Measurements from ENCODE around the gene ARHGAP33. TPM values are rescaled to one million over a fixed set of nuclear protein-coding genes. Genes with fewer than 3 reads are reported as not detected.

Gene ARHGAP33
- total RNA-seq, 5 donors from 2014 or later (not counting 1 experiment from before 2014, with no cell fraction given), result 19.7 to 38.5 (median 22.8) TPM

- peak overlapping the region; percentile 87 to 97 (median 92) for H3K4me3 Mint-ChIP-seq
- H3K4me1 ChIP-seq (ENCODE audit: control insufficient read depth in 1 of 2, extremely low read depth in 1 of 2, insufficient read depth in 2 of 2, low read length in 2 of 2), result peaks cover 14 to 71% of the 10 kb centered on the region in 2 experiments
- H3K36me3 ChIP-seq (ENCODE audit: control insufficient read depth in 2 of 2, extremely low read depth in 1 of 2, insufficient read depth in 1 of 2, low read length in 1 of 2), result peaks cover 10 to 37% of the 10 kb centered on the region in 2 donors
- no peaks in the 10 kb centered on the region for H3K9me3 ChIP-seq
- H3K27ac Mint-ChIP-seq, result peak overlapping the region in 1 of 2 donors; percentile 93
- no peaks in the 10 kb centered on the region for H3K9me3 Mint-ChIP-seq
- peaks cover 50 to 64% (median 60%) of the 10 kb centered on the region in 3 donors for H3K4me1 Mint-ChIP-seq
- DNase-seq (no peak), ATAC-seq (replicated peaks in 1 of 4) (peak; percentile 3 to 10 (median 6))
- H3K27ac ChIP-seq (ENCODE audit: low read length), result peak overlapping the region; percentile 6
- no peaks in the 10 kb centered on the region for H3K27me3 Mint-ChIP-seq
- H3K36me3 Mint-ChIP-seq, result peaks cover 15% of the 10 kb centered on the region
- no peaks in the 10 kb centered on the region for H3K27me3 ChIP-seq (replicated peaks in 1 of 2; ENCODE audit: control insufficient read depth in 2 of 2, extremely low read depth in 1 of 2, insufficient read depth in 2 of 2, low read length in 1 of 2)
- 0% methylated on average over 11 of the region's 16 CpGs for WGBS (ENCODE audit: insufficient coverage)
- CTCF ChIA-PET, result no interaction called here
- peak overlapping the region; percentile 68 to 82 for H3K4me3 ChIP-seq (ENCODE audit: control insufficient read depth in 1 of 2, extremely low read depth in 1 of 2, low read length in 1 of 2)
- POLR2A ChIA-PET, result no interaction called here
Observed at GRCh38 chr19:35740108-35740422, 35.3 kb upstream of the ARHGAP33 start.

GRCh38 chr19:35740423-35741202 lies 34.8 kb upstream of the ARHGAP33 start:
- Histone ChIP-seq H3K9me3 (no peaks in the 10 kb centered on the region), H3K4me3 (ENCODE audit: control insufficient read depth in 1 of 2, extremely low read depth in 1 of 2, low read length in 1 of 2) (peak overlapping the region; percentile 68 to 82), H3K36me3 (ENCODE audit: control insufficient read depth in 2 of 2, extremely low read depth in 1 of 2, insufficient read depth in 1 of 2, low read length in 1 of 2) (peaks cover 6 to 31% of the 10 kb centered on the region in 2 donors), H3K27ac (ENCODE audit: low read length) (peak overlapping the region; percentile 87), H3K4me1 (ENCODE audit: control insufficient read depth in 1 of 2, extremely low read depth in 1 of 2, insufficient read depth in 2 of 2, low read length in 2 of 2) (peaks cover 14 to 72% of the 10 kb centered on the region in 2 experiments), H3K27me3 (replicated peaks in 1 of 2; ENCODE audit: control insufficient read depth in 2 of 2, extremely low read depth in 1 of 2, insufficient read depth in 2 of 2, low read length in 1 of 2) (no peaks in the 10 kb centered on the region)
- WGBS (ENCODE audit: insufficient coverage), result under 1% methylated on average over 61 of the region's 63 CpGs
- ChIA-PET CTCF (interaction anchor here in 1 of 2 donors (0.6 to 1.0 kb wide), 3 partner anchors 9 to 262 kb away, joined by 3 to 4 read pairs (median 3); no protein-coding TSS in a partner anchor), POLR2A (interaction anchor here in 1 of 2 donors (0.8 kb wide), 1 partner anchor 10 kb away, joined by 3 read pairs; no protein-coding TSS in a partner anchor)
- peaks cover 15% of the 10 kb centered on the region for H3K36me3 Mint-ChIP-seq
- peak overlapping the region; percentile 93 to 94 for H3K27ac Mint-ChIP-seq
- no peaks in the 10 kb centered on the region for H3K27me3 Mint-ChIP-seq
- H3K4me1 Mint-ChIP-seq, result peaks cover 52 to 66% (median 64%) of the 10 kb centered on the region in 3 donors
- ATAC-seq (replicated peaks in 1 of 4) (peak; percentile 66 to 71 (median 66)), DNase-seq (peak; percentile 85 to 98 (median 94))
- peak overlapping the region; percentile 87 to 97 (median 92) for H3K4me3 Mint-ChIP-seq
- H3K9me3 Mint-ChIP-seq, result no peaks in the 10 kb centered on the region

GRCh38 chr19:35741203-35741515 lies 34.2 kb upstream of the ARHGAP33 start:
- peaks cover 17 to 78% of the 10 kb centered on the region in 2 experiments for H3K4me1 ChIP-seq (ENCODE audit: control insufficient read depth in 1 of 2, extremely low read depth in 1 of 2, insufficient read depth in 2 of 2, low read length in 2 of 2)

GRCh38 chr19:35742121-35742724 lies 33.1 kb upstream of the ARHGAP33 start, which contains the start of gene IGFLR1:
Gene IGFLR1, minus strand, starts transcription at chr19:35742452. Its CDS starts 1,272 bp downstream, at chr19:35741180.
- ATAC-seq (replicated peaks in 1 of 4) (peak in 1 of 4 experiments; percentile 4), DNase-seq (peak; percentile 41 to 86 (median 60))
- H3K9me3 Mint-ChIP-seq, result no peaks in the 10 kb centered on the region
- ChIA-PET POLR2A (no interaction called here), CTCF (no interaction called here)
- 0% methylated on average over 6 of the region's 9 CpGs for WGBS (ENCODE audit: insufficient coverage)
- Histone ChIP-seq H3K27me3 (replicated peaks in 1 of 2; ENCODE audit: control insufficient read depth in 2 of 2, extremely low read depth in 1 of 2, insufficient read depth in 2 of 2, low read length in 1 of 2) (no peaks in the 10 kb centered on the region), H3K27ac (ENCODE audit: low read length) (peak within 1 kb of the TSS; percentile 87), H3K4me1 (ENCODE audit: control insufficient read depth in 1 of 2, extremely low read depth in 1 of 2, insufficient read depth in 2 of 2, low read length in 2 of 2) (peaks cover 19 to 76% of the 10 kb centered on the region in 2 experiments), H3K4me3 (ENCODE audit: control insufficient read depth in 1 of 2, extremely low read depth in 1 of 2, low read length in 1 of 2) (peak within 1 kb of the TSS; percentile 54 to 68), H3K9me3 (no peaks in the 10 kb centered on the region), H3K36me3 (ENCODE audit: control insufficient read depth in 2 of 2, extremely low read depth in 1 of 2, insufficient read depth in 1 of 2, low read length in 1 of 2) (peaks cover 0 to 22% of the 10 kb centered on the region in 2 donors)
- H3K4me1 Mint-ChIP-seq, result peaks cover 54 to 70% (median 65%) of the 10 kb centered on the region in 3 donors
- H3K27me3 Mint-ChIP-seq, result no peaks in the 10 kb centered on the region
- H3K27ac Mint-ChIP-seq, result peak within 1 kb of the TSS; percentile 99 to 100
- H3K36me3 Mint-ChIP-seq, result peaks cover 14% of the 10 kb centered on the region
- peak within 1 kb of the TSS; percentile 87 to 97 (median 88) for H3K4me3 Mint-ChIP-seq

More at GRCh38 chr19:35741203-35741515, 34.2 kb upstream of the ARHGAP33 start:
- no peaks in the 10 kb centered on the region for H3K27me3 Mint-ChIP-seq
- ATAC-seq (replicated peaks in 1 of 4) (no peak), DNase-seq (no peak)
- H3K27ac ChIP-seq (ENCODE audit: low read length), result peak overlapping the region; percentile 87
- CTCF ChIA-PET, result interaction anchor here in 1 of 2 donors (0.6 to 1.0 kb wide), 2 partner anchors 8 to 236 kb away, joined by 3 to 4 read pairs; no protein-coding TSS in a partner anchor
- H3K9me3 ChIP-seq, result no peaks in the 10 kb centered on the region
- peak overlapping the region; percentile 87 to 97 (median 92) for H3K4me3 Mint-ChIP-seq
- no peaks in the 10 kb centered on the region for H3K9me3 Mint-ChIP-seq
- H3K4me3 ChIP-seq (ENCODE audit: control insufficient read depth in 1 of 2, extremely low read depth in 1 of 2, low read length in 1 of 2), result peak overlapping the region; percentile 68 to 82
- WGBS (ENCODE audit: insufficient coverage), result 0% methylated on average over 2 of the region's 12 CpGs
- POLR2A ChIA-PET, result interaction anchor here in 1 of 2 donors (0.8 kb wide), 1 partner anchor 10 kb away, joined by 3 read pairs; no protein-coding TSS in a partner anchor
- peak overlapping the region; percentile 93 to 94 for H3K27ac Mint-ChIP-seq
- no peaks in the 10 kb centered on the region for H3K27me3 ChIP-seq (replicated peaks in 1 of 2; ENCODE audit: control insufficient read depth in 2 of 2, extremely low read depth in 1 of 2, insufficient read depth in 2 of 2, low read length in 1 of 2)
- H3K36me3 ChIP-seq (ENCODE audit: control insufficient read depth in 2 of 2, extremely low read depth in 1 of 2, insufficient read depth in 1 of 2, low read length in 1 of 2), result peaks cover 6 to 30% of the 10 kb centered on the region in 2 donors
- H3K4me1 Mint-ChIP-seq, result peaks cover 57 to 71% (median 70%) of the 10 kb centered on the region in 3 donors
- peaks cover 14% of the 10 kb centered on the region for H3K36me3 Mint-ChIP-seq

- ChIA-PET CTCF (interaction anchor here in 1 of 2 donors (0.6 to 0.7 kb wide), 6 partner anchors 42 to 310 kb away, joined by 3 to 8 read pairs (median 4); partner anchors contain the start of gene THAP8), POLR2A (interaction anchor here (0.6 to 0.7 kb wide), 4 partner anchors 96 to 1479 kb away, joined by 3 to 4 read pairs (median 4); no protein-coding TSS in a partner anchor)
- Mint-ChIP-seq H3K9me3 (no peaks in the 10 kb centered on the region), H3K4me3 (peak overlapping the region; percentile 87 to 99 (median 97)), H3K36me3 (peaks cover 13% of the 10 kb centered on the region), H3K4me1 (peaks cover 60 to 70% (median 61%) of the 10 kb centered on the region in 3 donors), H3K27ac (peak overlapping the region; percentile 99 to 100), H3K27me3 (no peaks in the 10 kb centered on the region)
- Histone ChIP-seq H3K4me3 (ENCODE audit: control insufficient read depth in 1 of 2, extremely low read depth in 1 of 2, low read length in 1 of 2) (peak overlapping the region; percentile 79 to 86), H3K36me3 (ENCODE audit: control insufficient read depth in 2 of 2, extremely low read depth in 1 of 2, insufficient read depth in 1 of 2, low read length in 1 of 2) (peaks cover 0 to 10% of the 10 kb centered on the region in 2 donors), H3K4me1 (ENCODE audit: control insufficient read depth in 1 of 2, extremely low read depth in 1 of 2, insufficient read depth in 2 of 2, low read length in 2 of 2) (peaks cover 21 to 79% of the 10 kb centered on the region in 2 experiments), H3K9me3 (no peaks in the 10 kb centered on the region), H3K27ac (ENCODE audit: low read length) (peak overlapping the region; percentile 98), H3K27me3 (replicated peaks in 1 of 2; ENCODE audit: control insufficient read depth in 2 of 2, extremely low read depth in 1 of 2, insufficient read depth in 2 of 2, low read length in 1 of 2) (no peaks in the 10 kb centered on the region)
- DNase-seq (no peak), ATAC-seq (replicated peaks in 1 of 4) (no peak)
- 92% methylated on average over 14 of the region's 19 CpGs for WGBS (ENCODE audit: insufficient coverage)
Observed at GRCh38 chr19:35743640-35744429, 31.5 kb upstream of the ARHGAP33 start.
